Astrocyte of the cerebellum (primary cell): Measurements from ENCODE around the gene BICDL1.

ENCODE experiments used
- DNase-seq: peaks from one replicate; pipeline ENCODE4 v3.0.0-alpha.2; 2011; ENCODE audit warnings: low read depth
- H3K4me3 ChIP-seq: 2 replicates; pipeline ENCODE4 v1.5.1; 2011; ENCODE audit warnings: mild to moderate bottlenecking, low read depth, low read length, moderate library complexity
- CTCF ChIP-seq: IDR thresholded peaks from 2 replicates; pipeline ENCODE4 v1.5.1; 2012; ENCODE audit warnings: low read length, low read depth, moderate library complexity, mild to moderate bottlenecking; ENCODE audit errors: missing control alignments
- in situ Hi-C: cut with HindIII; loops from 2 replicates; pipeline ENCODE4 v1.10.0; 2017; ENCODE audit warnings: low sequenced_read_pairs

The BICDL1 gene

DNA sequence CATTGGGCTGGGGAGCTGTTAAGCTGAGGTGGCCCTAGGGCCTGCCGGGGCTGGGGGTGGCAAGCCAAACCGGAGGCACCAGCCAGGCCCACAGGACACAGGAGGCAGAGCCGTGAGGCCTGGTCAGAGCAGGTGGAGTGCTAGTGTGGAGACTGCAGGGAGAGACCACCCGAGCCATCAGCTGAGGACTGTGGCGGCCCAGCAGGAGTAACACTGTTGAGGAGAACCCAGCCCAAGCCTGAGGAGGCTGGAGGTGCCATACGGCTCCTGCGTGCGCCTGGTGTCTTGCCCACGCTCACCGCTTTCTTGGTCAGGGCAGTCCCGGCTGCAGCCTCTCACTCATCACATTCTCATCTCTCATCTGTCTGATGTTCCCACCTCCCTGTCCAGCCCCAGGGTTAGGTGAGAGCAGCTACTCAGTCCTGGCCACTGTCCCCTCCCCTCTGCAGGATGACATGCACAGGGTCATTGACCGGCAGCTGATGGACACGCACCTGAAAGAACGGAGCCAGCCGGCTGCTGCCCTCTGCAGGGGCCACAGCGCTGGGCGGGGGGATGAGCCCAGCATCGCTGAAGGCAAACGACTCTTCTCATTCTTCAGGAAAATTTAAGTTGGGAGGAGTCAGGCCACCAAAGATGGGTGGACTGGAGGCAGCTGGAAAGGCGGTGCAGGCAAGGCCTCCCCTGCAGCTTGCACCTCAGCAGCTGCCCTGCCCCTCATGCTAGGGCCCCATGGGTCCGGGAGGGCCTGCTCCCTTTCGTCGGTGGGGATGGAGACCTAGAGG is 103.7 kb downstream of the BICDL1 start:
- DNase-seq, result no peak
- H3K4me3 ChIP-seq, result no peak overlapping the region
- in situ Hi-C loops, result no loop called here
- no peak for TF ChIP-seq CTCF

GRCh38 chr12:120093336-120093591 is 104.2 kb downstream of the BICDL1 start:
- DNase-seq, result no peak
- TF ChIP-seq CTCF, result no peak
- in situ Hi-C loops, result no loop called here
- no peak overlapping the region for H3K4me3 ChIP-seq

DNA sequence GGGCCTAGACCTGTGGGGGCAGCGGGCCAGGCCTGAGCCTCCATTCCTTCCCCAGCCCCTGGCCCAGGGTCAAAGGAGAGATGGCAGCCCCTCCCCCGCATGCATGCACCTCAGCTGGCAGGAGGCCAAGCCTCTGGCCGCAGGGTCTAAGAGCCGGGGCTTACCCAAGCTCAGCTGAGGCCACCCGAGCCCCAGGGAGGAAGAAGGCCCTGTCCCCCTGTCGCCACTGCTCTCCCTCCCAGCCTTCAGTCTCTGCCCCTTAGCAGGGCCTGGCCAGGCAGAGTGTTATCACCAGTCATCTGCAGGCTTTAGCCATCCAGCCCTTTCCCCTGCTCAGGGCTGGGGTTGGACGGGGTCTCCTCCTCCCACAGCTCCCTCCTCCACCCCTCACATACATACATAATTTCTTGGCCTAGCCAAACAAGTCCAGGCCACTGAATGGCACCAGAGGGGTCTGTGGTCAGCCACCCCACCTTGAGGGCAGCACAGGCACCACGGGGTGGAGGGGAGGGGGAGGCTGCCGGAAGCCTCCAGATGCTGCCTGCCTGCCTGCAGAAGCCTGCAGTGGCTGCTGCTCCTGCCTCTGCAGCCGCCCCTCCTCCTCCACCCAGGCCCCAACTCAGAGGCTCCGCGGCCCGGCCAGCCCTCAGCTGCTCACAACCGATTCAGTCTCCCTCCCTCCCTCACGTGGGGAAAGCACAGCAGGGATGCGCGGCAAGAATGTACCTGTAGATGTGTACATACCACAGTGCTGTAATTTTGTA is 104.7 kb downstream of the BICDL1 start:
- no peak for DNase-seq
- no peak overlapping the region for H3K4me3 ChIP-seq
- in situ Hi-C loops, result no loop called here
- no peak for TF ChIP-seq CTCF

DNA sequence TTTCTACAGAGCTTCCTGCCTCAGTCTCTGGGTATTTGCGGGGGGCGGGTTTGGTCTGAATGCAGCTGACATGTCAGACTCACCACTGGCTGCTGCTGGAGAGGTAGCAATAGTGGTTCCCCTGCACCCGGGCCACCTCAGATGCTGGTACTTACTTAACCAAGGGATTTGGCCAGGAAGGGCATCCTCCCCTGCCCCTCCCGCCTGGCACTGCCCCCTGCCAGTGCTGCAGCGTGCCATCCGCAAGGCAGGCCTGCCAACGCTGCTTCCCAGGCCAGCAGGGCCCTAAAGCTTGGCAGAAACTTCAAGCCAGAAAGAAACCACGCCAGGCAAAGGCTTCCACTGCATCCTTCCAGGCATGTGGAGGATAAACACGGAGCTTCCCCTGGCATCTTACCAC is 105.4 kb downstream of the BICDL1 start:
- in situ Hi-C loops, result no loop called here

GRCh38 chr12:120095331-120095730 is 106.3 kb downstream of the BICDL1 start:
- H3K4me3 ChIP-seq, result no peak overlapping the region
- in situ Hi-C loops, result no loop called here
- DNase-seq, result no peak
- no peak for TF ChIP-seq CTCF

More for the DNA sequence above, 105.4 kb downstream of the BICDL1 start:
- H3K4me3 ChIP-seq, result no peak overlapping the region
- no peak for DNase-seq
- TF ChIP-seq CTCF, result no peak

DNA sequence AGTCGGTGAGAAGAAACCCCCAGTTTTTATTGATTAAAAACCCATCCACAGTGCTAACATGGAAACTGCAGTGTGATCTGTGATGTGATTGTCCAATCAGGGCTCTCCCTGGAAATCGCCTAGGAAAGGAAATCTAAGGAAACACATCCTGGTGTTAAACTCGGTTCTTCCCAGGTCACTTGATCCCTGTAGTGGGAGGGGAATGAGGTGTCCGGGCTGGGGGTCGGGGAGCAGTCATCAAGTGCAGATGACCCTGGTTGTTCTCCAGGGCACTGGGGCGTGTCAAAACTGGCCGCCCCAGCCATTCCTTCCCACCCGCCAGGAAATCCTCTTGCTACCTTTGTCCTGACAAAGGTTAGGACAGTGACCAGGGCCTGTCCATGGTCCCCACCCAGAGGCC is 106.7 kb downstream of the BICDL1 start:
- DNase-seq, result no peak
- no peak for TF ChIP-seq CTCF
- in situ Hi-C loops, result no loop called here
- H3K4me3 ChIP-seq, result no peak overlapping the region
